Heart left ventricle (tissue), 13 donors: ENCODE data around the gene EFCAB10.

ENCODE experiments used
- POLR2A ChIP-seq, 2 donors: fragments of 450-650 bp; IDR thresholded peaks; one replicate each; pipeline ENCODE4 v1.6.1; 2017; ENCODE audit warnings: antibody characterized with exemption in 2 of 2, mild to moderate bottlenecking in 2 of 2, moderate library complexity in 2 of 2
- TF ChIP-seq, protein P1 (sequence below), 12 donors: fragments of 200-600 bp; sonication (generic) in 4 of 12; IDR thresholded peaks; one replicate each; pipeline versions ENCODE4 v1.5.0 to v1.8.0; 2018 to 2022; ENCODE audit warnings: antibody characterized with exemption in 12 of 12, mild to moderate bottlenecking in 5 of 12
- donor health status: ischemic (EF 13 %, LVEDD 7.1; RV severe dilation, severe dysfunction).
- donor health status: DM: no; HTN: yes; CAD: no.
- donor health status: DM: no; HTN: no; CAD: no.
- donor health status: ischemic (EF 25% LVEDD 6.9; RV normal size, moderate dysfunction).
- donor health status: ischemic (EF 25% LVEDD 5.7; RV mildly dilated, moderate dysfunction).
- donor health status: ischemic (EF 35%, LVEDD 5.7; RV mildly dilated, moderate dysfunction).
- donor health status: nonischemic (EF 11% LVEDD 7.7; RV severe dilation, severe dysfunction).
- donor health status: DM: yes; HTN: yes; CAD: no.
- donor health status: PGD.
- donor health status: ischemic (EF 29% LVEDD 5.4; RV normal size, mild dysfunction).
- donor health status: nonischemic (EF 23%, LVEDD 6.1; RV moderate dilation, normal function).

DNA sequence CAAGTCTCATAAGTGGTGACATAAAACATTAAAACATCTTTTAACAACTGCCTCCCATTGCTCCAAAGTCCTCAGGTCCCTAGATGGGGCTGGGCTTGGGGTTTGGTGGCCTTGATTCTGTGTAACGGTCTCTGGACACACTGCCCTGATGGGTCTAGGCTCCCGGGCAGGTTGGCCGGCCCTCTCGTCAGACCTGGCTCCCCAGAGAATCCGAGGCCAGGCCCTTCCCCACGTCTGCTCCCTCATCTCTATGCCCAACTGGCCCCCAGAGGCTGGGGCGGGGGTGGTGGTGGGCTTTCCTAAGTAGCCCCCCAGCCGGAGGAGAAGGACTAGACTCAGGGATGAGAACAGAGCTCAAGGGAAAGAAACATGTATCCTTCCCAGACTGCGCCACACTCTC is 31.5 kb upstream of the EFCAB10 start:
- TF ChIP-seq, protein P1, sequence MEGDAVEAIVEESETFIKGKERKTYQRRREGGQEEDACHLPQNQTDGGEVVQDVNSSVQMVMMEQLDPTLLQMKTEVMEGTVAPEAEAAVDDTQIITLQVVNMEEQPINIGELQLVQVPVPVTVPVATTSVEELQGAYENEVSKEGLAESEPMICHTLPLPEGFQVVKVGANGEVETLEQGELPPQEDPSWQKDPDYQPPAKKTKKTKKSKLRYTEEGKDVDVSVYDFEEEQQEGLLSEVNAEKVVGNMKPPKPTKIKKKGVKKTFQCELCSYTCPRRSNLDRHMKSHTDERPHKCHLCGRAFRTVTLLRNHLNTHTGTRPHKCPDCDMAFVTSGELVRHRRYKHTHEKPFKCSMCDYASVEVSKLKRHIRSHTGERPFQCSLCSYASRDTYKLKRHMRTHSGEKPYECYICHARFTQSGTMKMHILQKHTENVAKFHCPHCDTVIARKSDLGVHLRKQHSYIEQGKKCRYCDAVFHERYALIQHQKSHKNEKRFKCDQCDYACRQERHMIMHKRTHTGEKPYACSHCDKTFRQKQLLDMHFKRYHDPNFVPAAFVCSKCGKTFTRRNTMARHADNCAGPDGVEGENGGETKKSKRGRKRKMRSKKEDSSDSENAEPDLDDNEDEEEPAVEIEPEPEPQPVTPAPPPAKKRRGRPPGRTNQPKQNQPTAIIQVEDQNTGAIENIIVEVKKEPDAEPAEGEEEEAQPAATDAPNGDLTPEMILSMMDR (IDR thresholded peaks at IDR 0.05): no peak
- TF ChIP-seq POLR2A (IDR thresholded peaks at IDR 0.05): no peak
